HepG2 (cell line): ENCODE data around the gene RASAL3.

Experiments
- CTCF ChIP-seq: sonication (generic); formaldehyde crosslinking; IDR thresholded peaks from 2 replicates; pipeline ENCODE4 v1.5.0; 2020; ENCODE audit warnings: mild to moderate bottlenecking, missing genetic modification reagents, moderate library complexity
- HNRNPLL ChIP-seq: fragments of 200-400 bp; formaldehyde crosslinking; IDR thresholded peaks from 2 replicates; pipeline ENCODE4 v1.6.1; 2017; ENCODE audit warnings: mild to moderate bottlenecking, low read depth, low read length; ENCODE audit not compliant: poor library complexity, severe bottlenecking
- MBD4 ChIP-seq: IDR thresholded peaks from 2 replicates; pipeline ENCODE4 v1.6.1; 2012; ENCODE audit warnings: low read length, inconsistent platforms, borderline replicate concordance
- PRDM15 ChIP-seq: sonication (generic); formaldehyde crosslinking; IDR thresholded peaks from 2 replicates; pipeline ENCODE4 v1.4.0; 2020; ENCODE audit warnings: missing genetic modification reagents
- TBP ChIP-seq: sonication (generic); formaldehyde crosslinking; IDR thresholded peaks from 2 replicates; pipeline ENCODE4 v1.5.0; 2020; ENCODE audit warnings: missing genetic modification reagents
- TRIM22 ChIP-seq: fragments of 450-650 bp; IDR thresholded peaks from 2 replicates; pipeline ENCODE4 v1.6.1; 2017
- U2AF1 ChIP-seq: fragments of 200-400 bp; formaldehyde crosslinking; optimal IDR thresholded peaks from 2 replicates; pipeline ENCODE3; 2017; ENCODE audit warnings: mild to moderate bottlenecking, low read depth, low read length
- ZBTB33 ChIP-seq: sonication (generic); formaldehyde crosslinking; IDR thresholded peaks from 2 replicates; pipeline ENCODE4 v1.4.0; 2020; ENCODE audit warnings: missing genetic modification reagents
- ZFP41 ChIP-seq: sonication (generic); formaldehyde crosslinking; IDR thresholded peaks from 2 replicates; pipeline ENCODE4 v1.4.0; 2020; ENCODE audit warnings: mild to moderate bottlenecking, missing genetic modification reagents, borderline replicate concordance
- ZFX ChIP-seq: sonication (generic); formaldehyde crosslinking; IDR thresholded peaks from 2 replicates; pipeline ENCODE4 v1.4.0; 2020; ENCODE audit warnings: mild to moderate bottlenecking, low read depth, missing genetic modification reagents, moderate library complexity
- ZNF558 ChIP-seq: sonication (generic); formaldehyde crosslinking; IDR thresholded peaks from 2 replicates; pipeline ENCODE4 v1.9.0; 2022; ENCODE audit warnings: mild to moderate bottlenecking, missing genetic modification reagents, borderline replicate concordance
- ZNF639 ChIP-seq: conservative IDR thresholded peaks from 2 replicates; pipeline ENCODE4 v1.6.1; 2018; ENCODE audit warnings: missing genetic modification reagents

GRCh38 chr19:15463861-15464371 lies 428 bp downstream of the RASAL3 start:
- no peak for TF ChIP-seq TBP (CRISPR knock-in tag)
- TF ChIP-seq ZNF558 (CRISPR knock-in tag) = no peak
- no peak for TF ChIP-seq CTCF
- TF ChIP-seq ZFP41 = no peak
- no peak for TF ChIP-seq ZNF639 (CRISPR knock-in tag)
- TF ChIP-seq ZFX (CRISPR knock-in tag) = no peak
- TF ChIP-seq HNRNPLL = no peak
- TF ChIP-seq ZBTB33 (CRISPR knock-in tag) = no peak
- TF ChIP-seq MBD4 = no peak
- no peak for TF ChIP-seq TRIM22
- no peak for TF ChIP-seq PRDM15 (CRISPR knock-in tag)
- no peak for TF ChIP-seq U2AF1
